CD4-positive, alpha-beta T cell treated with Interleukin-12 subunit alpha and Interleukin-12 subunit beta, for 1 hour (primary cell): ENCODE data around the gene GRID1.
"Not testable (repeated sequence)": the region's sequence is repeated elsewhere in the genome, so short reads cannot be mapped to it uniquely, and the experiment has no call there.

Experiments
- DNase-seq: peaks from one replicate; pipeline ENCODE4 v3.0.0-alpha.2; 2020

The GRID1 gene

DNA sequence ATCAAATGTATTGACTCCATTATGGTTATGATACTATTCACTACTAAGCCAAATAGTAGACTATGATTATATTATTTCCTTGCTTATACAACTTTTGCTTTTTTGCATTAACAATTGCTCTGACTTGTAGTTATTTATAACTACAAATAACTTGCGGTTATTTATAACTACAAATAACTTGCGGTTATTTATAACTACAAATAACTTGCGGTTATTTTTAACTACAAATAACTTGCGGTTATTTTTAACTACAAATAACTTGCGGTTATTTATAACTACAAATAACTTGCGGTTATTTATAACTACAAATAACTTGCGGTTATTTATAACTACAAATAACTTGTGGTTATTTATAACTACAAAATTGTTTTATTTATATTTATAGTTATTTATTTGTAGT is 436.6 kb downstream of the GRID1 start:
- DNase-seq: not testable (repeated sequence)

GRCh38 chr10:85927952-85928665 is 438.5 kb downstream of the GRID1 start:
- no peak for DNase-seq

DNA sequence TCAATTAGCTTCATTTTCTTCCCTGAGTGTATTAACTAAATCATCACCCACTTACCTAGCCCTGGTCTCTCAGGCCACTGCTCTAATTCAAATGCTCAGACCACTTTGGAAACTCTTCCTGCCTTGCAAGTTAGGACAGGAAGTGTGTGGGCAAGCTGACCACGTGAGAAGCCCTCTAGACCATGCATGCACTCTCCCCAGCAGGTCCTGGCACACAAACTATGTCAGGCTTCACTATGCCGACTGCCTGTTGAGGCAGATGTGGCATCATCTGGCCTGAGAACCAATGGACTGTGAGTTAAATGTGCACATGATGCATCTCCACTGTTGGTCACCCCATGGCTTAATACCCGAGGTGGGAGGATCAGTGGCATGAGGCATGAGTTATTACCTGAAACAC is 439.6 kb downstream of the GRID1 start:
- DNase-seq: no peak

GRCh38 chr10:85926136-85926535 is 440.5 kb downstream of the GRID1 start:
- no peak for DNase-seq

DNA sequence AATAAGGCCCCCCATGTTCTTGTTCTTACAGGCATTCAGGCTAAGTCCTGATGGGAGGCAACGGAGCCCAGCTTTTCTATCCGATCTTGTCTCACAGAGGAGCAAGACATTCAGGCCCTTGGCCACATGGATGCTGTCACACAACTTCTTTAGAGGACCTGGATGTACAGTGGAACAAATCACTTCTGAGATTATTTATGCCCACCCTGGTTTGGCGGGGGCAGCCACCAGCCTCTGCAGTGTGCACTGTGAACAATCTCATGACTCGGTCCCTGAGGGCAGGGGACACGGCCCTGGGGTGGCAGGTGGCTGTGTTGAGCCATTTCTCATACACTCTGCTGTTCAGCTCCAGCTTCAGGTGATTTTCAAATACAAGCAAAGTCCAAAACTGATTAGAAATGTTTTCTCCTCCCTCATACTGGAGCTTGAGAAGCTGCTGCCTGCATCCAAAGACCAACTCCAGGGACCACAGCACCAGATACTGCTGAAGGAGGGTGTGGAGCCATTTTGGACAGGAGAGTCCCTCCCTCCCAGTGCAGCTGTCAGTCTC is 441.3 kb downstream of the GRID1 start:
- DNase-seq: no peak

DNA sequence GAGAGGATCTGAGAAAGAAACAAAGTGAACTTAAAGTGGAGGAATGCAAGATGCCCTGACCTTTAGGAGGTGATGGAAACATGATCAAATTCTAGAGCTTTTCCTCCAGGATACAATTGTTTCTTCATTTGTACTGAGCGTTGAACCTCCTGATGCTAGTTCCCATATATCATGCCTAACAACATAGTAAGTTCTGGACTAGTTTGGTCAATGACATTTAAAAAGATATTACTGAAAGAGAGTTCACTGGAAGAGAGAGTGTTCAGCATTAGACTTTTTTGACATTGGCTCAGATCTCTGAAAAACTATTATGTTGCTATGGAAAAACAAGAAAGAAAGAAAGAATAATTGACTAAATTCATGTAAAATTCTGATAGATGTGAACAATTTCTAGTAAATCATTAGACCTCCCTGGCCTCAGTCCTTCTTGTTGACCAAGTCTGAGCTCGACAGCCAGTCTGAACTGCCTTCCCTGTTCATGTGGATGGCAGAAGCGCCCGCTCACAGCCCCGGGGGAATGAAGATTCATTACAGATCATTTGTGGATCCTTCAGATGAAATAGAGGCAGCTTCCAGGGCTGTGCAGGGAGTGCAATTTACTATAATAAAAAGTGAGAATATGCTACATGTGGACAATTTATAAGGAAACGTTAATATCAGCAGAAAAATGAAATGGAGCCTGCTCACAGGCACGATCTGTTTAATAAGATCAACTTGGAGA is 442.1 kb downstream of the GRID1 start:
- no peak for DNase-seq

DNA sequence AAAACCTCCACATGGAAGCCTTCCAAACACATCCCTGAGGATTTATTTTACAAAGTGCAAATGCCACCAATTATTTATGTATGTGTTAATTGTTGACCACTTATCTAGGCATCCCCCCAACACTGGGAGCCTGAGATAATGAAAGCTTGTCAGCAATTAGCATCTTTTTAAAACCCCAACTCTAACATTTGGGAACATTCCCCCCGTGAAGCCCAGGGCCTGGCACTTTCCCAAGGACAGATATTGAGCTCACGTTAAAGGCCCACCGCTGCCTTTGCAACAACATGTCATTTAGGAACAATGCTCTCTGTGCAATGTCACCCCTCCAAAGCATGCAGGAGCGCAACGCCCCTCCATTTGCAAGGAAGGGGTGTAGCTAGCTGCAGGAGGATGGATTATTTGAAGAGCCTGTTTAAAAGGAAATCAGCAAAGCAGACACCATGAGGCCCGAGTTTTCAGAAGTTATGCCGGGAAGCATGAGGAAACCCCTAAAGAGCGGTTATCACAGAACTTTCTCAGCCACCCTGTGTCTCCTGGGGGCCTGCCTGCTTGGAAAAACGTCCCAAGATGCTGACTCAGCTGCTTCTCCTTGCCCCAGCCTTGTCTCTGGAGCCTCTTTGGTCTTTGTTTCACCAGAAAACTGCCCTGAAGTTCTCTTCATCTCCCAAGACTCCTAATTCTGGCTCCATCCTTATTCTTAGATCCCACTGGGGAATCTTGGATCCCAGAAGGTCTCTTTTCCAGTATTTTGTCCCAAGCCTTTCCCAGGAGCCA is 444.1 kb downstream of the GRID1 start:
- DNase-seq: no peak

GRCh38 chr10:85921789-85922188 is 444.8 kb downstream of the GRID1 start:
- DNase-seq: no peak

DNA sequence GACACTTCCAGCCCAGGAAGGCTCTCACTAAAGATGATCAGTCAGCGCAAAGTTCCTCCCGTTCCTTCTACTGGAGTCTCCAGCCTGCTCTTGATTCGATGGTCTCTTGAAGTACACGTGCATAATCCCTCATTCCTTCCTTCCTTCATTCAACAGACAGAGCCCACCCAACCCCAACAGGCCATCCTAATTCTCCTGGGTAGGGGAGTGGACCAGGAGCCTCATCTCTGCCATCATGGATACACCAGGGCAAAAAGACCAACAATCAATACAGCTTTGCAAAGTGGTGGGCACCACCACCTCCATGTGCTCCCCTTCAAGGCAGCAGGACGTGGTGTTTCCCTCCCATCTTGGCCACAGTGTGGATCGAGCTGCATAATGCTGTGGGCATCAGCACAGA is 446.3 kb downstream of the GRID1 start:
- DNase-seq: no peak

- no peak for DNase-seq
Observed at GRCh38 chr10:85919491-85920021, 447.0 kb downstream of the GRID1 start.

DNA sequence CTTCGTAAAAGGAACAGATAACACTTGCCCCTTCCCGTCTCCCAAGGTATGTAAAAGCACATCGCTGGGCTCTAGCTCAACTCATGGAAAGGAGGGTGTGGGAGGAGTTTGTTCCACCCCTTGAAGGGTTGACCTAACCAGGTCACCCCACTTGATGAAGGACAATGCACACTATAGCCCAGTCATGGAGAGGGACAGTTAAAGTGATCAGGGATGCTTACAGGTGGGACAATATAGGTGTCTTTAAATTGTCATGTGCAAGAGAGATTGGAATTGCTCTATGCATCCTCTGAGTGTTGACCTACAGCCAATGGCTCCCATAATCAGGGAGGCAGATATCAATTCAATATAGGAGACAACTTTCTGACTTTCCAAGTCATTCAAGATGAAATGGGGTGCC is 448.2 kb downstream of the GRID1 start:
- no peak for DNase-seq

GRCh38 chr10:85917601-85918000 is 449.0 kb downstream of the GRID1 start:
- no peak for DNase-seq

GRCh38 chr10:85916994-85917573 is 449.5 kb downstream of the GRID1 start:
- DNase-seq: no peak

DNA sequence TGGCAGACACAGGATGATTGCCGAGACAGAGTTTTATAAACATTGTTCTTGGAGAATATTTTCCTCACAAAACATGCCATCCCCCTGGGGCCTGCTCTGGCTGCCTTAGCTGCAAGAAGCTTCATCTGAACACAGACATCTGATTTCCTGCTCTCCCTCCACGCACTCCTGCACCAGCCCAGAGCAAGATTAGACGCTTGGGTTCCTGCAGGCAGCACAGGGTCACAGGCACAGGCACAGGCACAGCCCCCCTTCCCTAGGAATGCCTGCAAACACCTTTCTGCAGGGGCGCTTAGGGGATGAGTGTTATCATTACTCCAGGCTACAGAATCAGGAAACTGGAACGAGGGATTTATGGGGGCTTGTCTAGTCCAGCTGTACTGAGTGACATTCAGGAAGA is 450.3 kb downstream of the GRID1 start:
- DNase-seq: no peak

DNA sequence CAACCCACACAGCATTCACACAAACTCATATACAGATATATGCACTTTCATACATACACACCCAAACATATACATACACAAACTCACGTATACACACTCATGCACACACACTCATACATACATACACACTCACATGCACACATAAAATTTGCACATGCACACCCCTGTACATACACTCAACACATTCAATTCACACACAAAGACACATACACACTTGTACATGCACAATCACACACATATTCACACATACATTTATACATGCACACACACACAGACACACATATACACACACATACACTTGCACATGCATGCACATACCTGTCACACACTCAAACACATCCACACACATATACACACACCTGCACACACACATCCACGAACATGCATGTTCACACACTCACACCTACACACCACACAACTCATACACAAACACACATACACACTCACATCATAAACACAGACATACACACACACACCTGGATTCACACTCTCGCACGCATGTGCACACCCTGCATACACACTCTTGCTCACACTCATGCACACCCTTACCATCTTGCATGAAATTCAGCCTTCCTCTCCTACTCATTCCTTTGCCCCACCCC is 451.2 kb downstream of the GRID1 start:
- DNase-seq: no peak

DNA sequence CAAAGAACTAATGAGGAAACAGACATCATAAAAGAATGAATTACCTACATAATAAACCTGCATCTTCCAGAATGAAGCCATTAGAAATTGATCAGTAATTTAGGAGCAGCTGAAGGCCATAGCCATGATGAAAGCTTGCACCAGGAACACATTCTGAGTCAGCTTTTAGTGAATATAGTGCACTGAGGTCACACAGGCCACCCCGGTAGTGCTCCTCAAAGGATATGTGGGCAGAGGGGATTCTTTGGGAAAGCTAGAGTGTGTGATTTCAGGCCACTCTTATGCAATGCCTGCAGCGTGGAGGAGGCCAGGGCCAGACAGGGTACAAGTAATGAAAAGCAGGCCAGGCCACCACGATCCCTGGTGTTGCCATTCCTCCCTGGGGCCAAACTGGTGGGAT is 451.9 kb downstream of the GRID1 start:
- DNase-seq: no peak

DNA sequence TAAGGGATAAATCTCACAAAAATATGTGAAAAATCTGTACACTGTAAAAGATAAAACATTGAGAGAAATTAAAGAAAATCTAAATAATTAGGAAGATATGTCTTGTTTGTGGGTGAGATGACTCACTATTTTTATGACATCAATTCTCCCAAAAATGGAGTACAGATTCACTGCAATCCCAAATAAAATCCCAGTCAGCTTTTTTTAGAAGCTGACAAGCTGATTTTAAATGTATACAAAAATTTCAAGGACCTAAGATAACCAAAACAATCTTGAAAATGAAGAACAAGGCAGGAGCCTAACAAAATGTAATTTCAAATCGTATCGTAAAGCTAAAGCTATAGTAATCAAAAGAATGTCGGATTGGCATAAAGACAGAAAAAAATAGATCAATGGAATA is 458.1 kb downstream of the GRID1 start:
- DNase-seq: no peak

- no peak for DNase-seq
Observed at GRCh38 chr10:85902051-85902450, 464.5 kb downstream of the GRID1 start.

DNA sequence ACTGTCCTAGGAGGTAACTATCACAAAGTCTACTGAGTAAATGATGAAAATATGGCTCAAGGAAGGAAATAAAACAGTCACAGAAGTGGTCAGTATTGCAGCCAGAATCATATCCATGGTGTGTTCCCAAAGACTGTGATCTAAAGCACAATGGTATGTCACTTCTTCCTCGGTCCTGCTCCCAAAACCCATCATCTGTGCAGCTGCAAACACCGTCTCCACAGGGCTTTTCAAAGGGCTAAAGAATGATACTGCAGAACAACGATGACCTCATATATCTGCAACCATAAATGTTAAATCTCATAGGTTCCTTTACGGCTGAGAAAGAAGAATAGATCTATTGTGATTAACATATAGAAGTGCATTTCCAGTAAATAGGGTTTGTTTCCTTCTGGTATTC is 465.0 kb downstream of the GRID1 start:
- DNase-seq: no peak

- no peak for DNase-seq
Observed at GRCh38 chr10:85900487-85900886, 466.1 kb downstream of the GRID1 start.

GRCh38 chr10:85900061-85900460 is 466.5 kb downstream of the GRID1 start:
- DNase-seq: no peak

- DNase-seq: no peak
Observed at GRCh38 chr10:85891472-85891871, 475.1 kb downstream of the GRID1 start.

DNA sequence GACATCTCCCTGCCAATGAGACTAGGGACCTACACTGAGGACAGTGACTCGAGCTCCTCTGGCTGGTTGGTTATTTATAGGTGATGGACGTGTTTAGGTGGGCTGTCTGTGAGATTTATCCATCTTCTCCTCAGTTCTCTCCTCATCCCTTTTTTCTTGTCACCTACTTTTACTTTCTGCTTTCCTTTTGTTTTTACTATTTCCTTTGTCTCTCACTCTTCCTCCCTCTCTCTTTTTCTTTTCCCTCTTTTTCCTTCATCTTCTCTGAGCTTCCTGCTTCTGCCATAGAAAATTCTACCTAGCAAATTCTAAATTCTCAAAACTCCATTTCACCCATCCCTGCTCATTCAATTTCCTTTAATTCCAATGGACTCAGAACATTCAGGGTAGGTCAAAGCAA is 478.0 kb downstream of the GRID1 start:
- DNase-seq: no peak
